ENCODE results near the gene SEPTIN10. TPM values are rescaled to one million over a fixed set of nuclear protein-coding genes. Genes with fewer than 3 reads are reported as not detected.
A peak's percentile ranks its signal among the peaks of the same experiment; 100 is the strongest.
"Not testable (repeated sequence)": the region's sequence is repeated elsewhere in the genome, so short reads cannot be mapped to it uniquely, and the experiment has no call there.

Gene SEPTIN10
- polyA plus RNA-seq, 4 donors: 102 to 121 (median 113) TPM

- DNase-seq (ENCODE audit: low read depth in 4 of 4, low spot score in 2 of 4): no peak
Measured at GRCh38 chr2:109635426-109636304, 21.9 kb upstream of the SEPTIN10 start.

DNA sequence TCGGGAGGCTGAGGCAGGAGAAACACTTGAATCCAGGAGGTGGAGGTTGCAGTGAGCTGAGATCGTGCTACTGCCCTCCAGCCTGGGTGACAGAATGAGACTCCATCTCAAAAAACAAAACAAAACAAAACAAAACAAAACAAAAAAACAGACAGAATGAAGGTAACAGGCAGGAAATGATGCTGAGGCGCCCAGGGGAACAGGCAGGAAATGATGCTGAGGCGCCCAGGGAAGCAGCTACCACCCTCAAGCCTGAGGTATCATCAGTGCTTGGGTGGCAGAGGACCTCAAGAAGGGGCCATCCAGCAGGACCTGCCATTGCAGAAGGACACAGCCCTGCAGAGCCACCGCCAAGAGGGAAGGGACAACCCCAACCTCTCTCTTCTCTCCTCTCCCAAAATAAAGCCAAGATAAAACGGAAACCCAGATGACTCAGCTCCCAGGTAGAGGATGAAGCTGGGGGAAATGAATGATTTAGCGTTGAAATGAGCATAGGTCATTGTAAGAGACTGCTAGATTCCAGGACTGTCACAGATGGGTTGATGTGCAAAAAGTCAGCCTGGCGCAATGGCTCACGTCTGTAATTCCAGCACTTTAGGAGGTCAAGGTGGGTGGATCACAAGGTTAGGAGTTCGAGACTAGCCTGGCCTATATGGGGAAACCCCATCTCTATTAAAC, 19.7 kb upstream of the SEPTIN10 start:
- DNase-seq (ENCODE audit: low read depth in 4 of 4, low spot score in 2 of 4): no peak

DNA sequence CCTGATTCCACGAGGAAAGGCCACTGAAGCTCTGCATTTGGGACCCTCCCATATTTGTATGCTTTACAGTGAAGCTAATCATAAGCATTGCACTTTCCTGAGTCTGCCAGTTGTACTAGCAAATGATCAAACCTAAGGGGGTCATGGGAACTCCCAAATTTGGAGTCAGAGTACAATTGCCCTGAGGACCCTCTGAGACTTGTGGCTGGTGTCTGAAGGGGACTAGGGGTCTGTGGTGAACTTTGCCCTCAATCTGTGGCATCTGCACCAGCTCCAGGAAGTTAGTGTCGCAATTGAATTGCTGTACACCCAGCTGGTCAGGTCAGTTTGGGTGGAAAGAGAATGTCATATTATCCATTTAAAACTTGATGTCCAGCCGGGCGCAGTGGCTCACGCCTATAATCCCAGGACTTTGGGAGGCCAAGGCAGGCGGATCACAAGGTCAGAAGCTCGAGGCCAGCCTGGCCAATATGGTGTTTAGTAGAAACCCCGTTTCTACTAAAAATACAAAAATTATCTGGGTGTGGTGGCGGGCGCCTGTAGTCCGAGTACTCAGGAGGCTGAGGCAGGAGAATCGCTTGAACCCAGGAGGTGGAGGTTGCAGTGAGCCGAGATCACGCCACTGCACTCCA, 18.5 kb upstream of the SEPTIN10 start:
- DNase-seq (ENCODE audit: low read depth in 4 of 4, low spot score in 2 of 4): no peak

GRCh38 chr2:109631741-109632140, 18.0 kb upstream of the SEPTIN10 start:
- no peak for DNase-seq (ENCODE audit: low read depth in 4 of 4, low spot score in 2 of 4)

DNA sequence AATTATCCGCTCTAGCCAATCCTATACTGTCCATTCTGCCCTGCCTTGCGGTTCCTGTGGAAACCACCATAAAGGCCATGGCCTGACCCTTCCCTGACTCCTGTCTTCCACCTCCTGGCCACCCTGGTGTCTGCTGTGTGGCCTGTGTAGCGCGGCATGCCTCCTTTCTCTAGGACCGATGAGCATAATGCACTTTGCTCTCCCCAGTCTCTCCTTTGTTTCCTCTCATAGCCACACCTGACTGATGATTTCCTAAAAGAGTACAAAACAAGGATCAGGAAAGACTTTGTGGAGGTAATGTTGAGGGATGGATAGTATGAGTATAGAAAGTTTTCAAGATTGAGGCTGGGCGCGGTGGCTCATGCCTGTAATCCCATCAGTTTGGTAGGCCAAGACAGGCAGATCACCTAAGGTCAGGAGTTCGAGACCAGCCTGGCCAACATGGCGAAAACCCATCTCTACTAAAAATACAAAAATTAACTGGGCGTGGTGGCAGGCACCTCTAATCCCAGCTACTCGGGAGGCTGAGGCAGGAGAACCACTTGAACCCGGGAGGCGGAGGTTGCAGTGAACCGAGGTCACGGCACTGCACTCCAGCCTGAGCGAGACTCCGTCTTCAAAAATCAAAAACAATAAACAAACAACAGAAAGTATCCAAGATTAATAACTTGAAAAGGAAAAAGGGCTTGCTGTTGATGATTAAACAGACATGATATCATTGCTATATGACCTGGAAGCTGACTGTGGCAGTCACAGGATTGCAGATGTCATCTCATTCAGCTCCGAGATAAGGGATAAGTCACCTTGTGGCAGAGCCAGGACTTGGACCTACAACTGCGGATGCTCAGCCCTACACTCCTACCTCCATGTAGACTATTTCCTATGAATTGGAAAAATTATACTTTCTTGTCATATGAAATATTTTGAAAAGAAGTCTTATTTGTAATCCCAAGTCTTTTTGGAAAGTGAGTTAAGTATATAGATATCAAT, 17.0 kb upstream of the SEPTIN10 start:
- no peak for DNase-seq (ENCODE audit: low read depth in 4 of 4, low spot score in 2 of 4)

- no peak for DNase-seq (ENCODE audit: low read depth in 4 of 4, low spot score in 2 of 4)
Measured at GRCh38 chr2:109629867-109630266, 16.1 kb upstream of the SEPTIN10 start.

- not testable (repeated sequence) for DNase-seq (ENCODE audit: low read depth in 4 of 4, low spot score in 2 of 4)
Measured at GRCh38 chr2:109628321-109628720, 14.6 kb upstream of the SEPTIN10 start.

DNA sequence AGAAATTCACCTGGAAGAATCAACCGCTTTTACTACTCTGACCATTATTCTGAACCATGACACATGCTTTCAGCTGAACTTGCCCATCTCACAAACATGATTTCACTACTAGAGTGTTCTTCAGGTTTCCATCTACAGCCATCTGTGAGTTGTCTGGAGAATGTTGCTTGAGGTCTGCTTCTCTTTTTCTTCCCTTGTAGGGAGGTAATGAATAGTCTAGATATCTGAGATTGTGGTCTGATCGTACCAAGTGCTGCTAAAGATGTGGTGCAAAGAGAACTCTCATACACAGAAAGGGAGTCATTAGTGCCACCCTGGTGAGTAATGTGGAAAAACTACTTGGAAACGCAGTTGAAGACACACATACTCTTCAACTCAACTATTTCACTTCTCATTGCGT, 10.6 kb upstream of the SEPTIN10 start:
- DNase-seq (ENCODE audit: low read depth in 4 of 4, low spot score in 2 of 4): no peak

GRCh38 chr2:109623923-109624322, 10.2 kb upstream of the SEPTIN10 start:
- DNase-seq (ENCODE audit: low read depth in 4 of 4, low spot score in 2 of 4): no peak

DNA sequence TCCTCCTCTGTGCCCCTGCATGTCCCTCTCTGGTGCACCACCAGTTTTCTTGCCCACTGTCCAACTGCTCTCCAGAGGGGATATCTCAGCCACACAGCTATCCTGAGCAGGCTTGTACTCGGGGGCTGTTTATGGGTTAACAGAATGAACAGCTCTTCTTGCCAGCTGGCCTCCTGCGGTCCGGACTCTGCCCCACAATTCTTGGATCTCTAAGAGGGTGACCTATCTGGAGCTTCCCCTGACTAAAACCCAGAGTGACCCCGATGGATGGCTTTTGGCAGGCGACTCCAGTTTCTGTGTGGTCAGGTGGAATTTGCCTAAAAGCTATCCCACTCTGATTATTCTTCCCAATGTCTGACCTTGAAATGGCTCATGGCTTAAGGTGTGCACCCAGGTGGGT, 9.5 kb upstream of the SEPTIN10 start:
- DNase-seq (ENCODE audit: low read depth in 4 of 4, low spot score in 2 of 4): no peak

- DNase-seq (ENCODE audit: low read depth in 4 of 4, low spot score in 2 of 4): no peak
Measured at GRCh38 chr2:109619032-109619615, 5.4 kb upstream of the SEPTIN10 start.

DNA sequence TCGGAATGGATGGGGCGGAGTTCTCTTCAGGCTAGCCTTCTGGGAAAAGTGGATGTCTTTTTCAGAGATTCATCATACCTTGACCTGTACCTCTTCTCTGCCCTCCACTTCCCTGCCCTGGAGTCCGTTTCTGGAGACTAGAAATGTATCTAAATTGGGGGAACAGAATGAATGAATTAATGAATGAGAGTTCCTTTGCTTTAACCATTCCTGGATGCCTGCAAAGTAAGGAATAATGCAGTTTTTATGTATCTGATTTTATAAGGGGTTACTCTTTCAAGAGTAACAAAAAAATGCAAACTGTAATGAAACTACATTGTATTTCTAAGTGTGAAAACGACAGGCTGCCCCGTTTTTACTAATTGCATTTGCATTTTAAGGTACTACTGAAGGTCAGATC, 2.4 kb upstream of the SEPTIN10 start:
- no peak for DNase-seq (ENCODE audit: low read depth in 4 of 4, low spot score in 2 of 4)

DNA sequence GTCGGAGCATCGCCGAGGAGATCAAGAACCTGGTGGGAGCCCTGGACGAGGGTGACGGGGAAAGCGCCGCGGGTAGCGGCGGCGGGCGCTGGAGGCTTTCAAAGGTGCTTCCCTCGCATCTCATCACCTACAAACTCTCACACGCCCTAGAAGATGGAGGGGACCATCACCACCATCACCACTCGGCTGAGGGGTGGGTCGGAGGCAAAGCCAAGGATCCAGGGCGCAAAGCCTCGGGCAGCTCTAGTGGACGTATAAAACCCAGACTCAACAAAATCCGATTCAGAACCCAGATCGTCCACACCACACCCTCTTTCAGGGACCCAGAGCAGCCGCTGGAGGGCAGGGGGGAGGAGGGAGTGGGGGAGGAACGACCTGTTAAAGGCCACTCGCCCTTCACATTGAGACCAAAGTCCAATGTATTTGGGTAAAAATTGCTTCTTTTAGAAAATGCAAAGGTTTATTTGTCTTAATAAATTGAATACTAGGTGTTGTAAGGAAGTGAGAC, 1.9 kb upstream of the SEPTIN10 start:
- DNase-seq (ENCODE audit: low read depth in 4 of 4, low spot score in 2 of 4): no peak

- peak in 2 of 4 donors; percentile 15 to 24 for DNase-seq (ENCODE audit: low read depth in 4 of 4, low spot score in 2 of 4)
Measured at GRCh38 chr2:109614715-109615636, 1.2 kb upstream of the SEPTIN10 start.

DNA sequence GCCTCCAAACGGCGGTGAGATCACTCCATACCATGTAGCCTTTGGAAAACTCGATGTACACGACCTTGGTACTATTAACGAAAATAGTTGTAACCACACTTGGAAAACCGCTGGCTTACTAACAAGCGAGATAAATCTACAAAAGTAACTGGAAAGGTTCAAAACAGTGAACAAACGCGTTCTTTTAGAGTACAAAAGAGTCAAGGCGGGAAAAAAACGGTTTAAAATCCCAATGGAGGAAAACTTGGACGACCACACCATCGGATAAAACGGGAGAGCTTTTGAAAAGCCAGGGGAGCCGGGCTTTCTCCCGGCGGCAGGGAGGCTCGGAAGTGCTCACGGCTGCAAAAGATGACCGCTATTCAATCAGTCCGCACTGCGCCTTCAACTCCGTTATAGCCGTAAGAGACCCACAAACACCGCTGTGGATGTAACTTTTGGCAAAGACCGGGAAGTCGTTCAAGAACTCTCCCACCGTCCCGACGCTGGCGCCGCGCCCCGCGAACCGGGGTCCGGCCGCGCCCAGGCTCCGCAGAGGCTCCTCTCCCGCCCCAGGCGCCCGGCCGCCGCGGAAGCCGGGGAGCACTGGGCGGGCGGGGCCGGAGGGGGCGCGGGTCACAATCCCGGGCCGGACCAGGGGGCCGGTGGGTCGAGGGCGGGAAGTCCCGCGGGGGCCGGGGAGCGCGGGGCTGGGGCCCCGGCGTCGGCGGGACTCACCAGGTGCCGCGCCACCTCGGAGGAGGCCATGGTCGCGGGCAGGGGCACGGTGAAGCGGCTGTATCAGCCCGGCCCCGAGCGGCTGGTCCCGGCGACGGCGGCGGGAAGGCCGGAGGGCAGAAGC, 465 bp downstream of the SEPTIN10 start:
- DNase-seq (ENCODE audit: low read depth in 4 of 4, low spot score in 2 of 4): peak in 3 of 4 donors; percentile 38 to 75 (median 51)

DNA sequence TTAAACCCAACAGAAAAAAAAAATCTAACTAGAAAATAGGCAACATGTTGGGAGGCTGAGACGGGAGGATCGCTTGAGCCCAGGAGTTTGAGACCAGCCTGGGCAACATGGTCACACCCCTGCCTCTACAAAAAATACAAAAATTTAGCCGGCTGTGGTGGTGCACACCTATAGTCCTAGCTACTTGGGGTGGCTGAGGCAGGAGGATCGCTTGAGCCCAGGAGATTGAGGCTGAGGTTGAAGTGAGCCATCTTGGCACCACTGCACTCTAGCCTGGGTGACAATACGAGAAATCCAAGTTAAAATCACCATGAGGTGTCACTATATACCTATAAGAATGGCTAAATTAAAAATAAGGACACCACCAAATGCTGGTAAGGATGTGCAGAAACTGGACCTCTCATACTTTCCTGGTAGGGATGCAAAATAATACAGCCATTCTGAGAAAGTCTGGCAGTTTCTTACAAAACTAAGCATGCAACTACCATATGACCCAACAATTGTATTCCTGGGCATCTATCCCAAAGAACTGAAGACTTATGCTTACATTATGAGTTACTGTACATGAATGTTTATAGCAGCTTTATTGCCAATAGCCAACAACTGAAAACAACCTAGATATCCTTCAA, 2.2 kb downstream of the SEPTIN10 start:
- no peak for DNase-seq (ENCODE audit: low read depth in 4 of 4, low spot score in 2 of 4)

DNA sequence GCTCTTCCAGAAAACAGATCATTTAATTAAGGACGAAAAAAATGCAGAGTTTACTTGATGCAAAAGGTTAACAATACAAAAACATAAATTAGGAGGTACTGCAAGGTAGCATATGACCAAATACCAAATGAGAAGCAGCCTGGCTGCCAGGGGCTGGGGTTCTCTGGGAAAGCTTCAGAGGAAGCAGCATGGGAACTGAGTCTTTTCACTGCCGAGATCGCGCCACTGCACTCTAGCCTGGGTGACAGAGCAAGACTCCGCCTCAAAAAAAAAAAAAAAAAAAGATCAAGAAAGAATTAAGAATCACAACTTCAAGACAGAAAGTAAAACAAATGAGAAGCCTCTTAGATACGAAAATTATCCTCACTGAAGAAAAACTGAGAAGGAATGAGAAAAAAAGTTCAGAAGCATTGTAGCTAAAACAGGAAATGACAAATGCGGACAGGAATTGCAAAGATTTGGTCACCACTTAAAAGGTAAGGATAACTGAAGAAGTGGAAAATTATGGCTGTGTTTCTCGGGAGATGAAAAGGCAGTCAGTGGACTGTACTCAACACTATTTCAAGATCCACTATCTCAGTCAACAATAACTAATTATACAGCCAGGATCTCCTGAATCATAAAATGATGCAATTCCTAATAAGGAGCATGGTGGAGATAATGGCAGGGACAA, 4.3 kb downstream of the SEPTIN10 start:
- no peak for DNase-seq (ENCODE audit: low read depth in 4 of 4, low spot score in 2 of 4)
